Measurements from ENCODE around the gene SNAP25.

- TF ChIP-seq POLR2AphosphoS5 (IDR thresholded peaks at IDR 0.05) (no peak), CTCF (IDR thresholded peaks at IDR 0.05 in 8 of 11, conservative IDR thresholded peaks at IDR 0.05 in 3 of 11) (no peak)
Measured at GRCh38 chr20:10253780-10254179, 35.1 kb downstream of the SNAP25 start.
